Measurements from ENCODE around the gene MOB2.

The MOB2 gene

GRCh38 chr11:1503708-1504104 is 17.1 kb upstream of the MOB2 start:
- no peak for DNase-seq (ENCODE audit: low read depth in 2 of 2)

- no peak for DNase-seq (ENCODE audit: low read depth in 2 of 2)
Observed at GRCh38 chr11:1502954-1503707, 16.6 kb upstream of the MOB2 start.

- DNase-seq (ENCODE audit: low read depth in 2 of 2), result no peak
Observed at GRCh38 chr11:1502168-1502953, 15.8 kb upstream of the MOB2 start.

DNA sequence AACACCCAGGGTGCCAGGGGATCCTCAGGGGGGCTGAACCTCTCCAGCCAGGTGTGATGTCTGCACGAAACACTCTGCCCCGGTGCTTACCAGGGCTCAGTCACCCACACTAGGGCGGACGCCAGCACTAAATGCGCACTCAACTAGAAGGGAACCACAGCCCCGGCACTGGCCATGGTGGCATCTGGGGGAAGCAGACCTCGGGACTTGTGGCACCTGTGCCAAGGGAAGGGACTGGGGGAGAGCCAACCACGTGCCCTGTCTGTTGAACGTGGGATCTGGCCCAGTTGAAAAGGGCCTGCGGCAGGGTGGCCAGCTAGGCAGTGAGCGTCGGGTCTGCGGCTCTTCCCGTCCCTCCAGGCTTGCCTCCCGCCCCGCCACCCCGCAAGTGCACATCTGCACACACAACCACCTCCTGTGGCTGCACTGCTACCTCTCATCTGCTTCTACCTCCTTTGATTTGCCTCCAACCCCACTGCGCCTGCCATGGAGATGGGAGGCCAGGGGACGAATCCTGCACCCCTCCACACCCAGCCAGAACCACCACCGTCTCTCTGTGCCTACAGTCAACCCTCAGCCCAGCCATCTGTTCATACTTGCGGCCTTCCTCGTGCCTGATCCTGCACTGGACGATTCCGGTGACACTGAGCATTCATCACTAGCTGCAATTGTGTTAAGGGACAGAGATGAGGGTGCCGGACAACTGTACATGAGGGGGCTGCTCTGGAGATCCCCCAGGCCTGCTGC is 15.0 kb upstream of the MOB2 start:
- no peak for DNase-seq (ENCODE audit: low read depth in 2 of 2)

- no peak for DNase-seq (ENCODE audit: low read depth in 2 of 2)
Observed at GRCh38 chr11:1500466-1501420, 14.2 kb upstream of the MOB2 start.

DNA sequence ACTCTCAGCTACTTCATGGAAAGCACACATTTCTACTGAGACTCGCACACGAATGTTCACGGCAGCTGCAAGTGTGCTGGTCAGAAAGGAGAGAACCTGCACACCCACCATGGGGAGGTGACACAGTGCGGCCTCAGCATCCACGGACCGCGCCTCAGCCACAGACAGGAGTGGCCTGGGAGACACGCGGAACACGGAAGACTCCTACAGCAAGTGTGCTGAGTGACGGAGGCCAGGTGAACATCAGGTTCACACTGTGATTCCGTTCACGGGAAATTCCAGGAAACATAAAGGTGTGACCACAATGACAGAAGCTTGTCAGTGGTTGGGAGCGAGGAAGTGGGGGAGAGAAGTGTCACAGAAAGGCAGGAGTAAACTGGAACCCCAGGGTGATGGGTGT is 13.3 kb upstream of the MOB2 start:
- no peak for DNase-seq (ENCODE audit: low read depth in 2 of 2)

GRCh38 chr11:1499261-1499890 is 12.8 kb upstream of the MOB2 start:
- no peak for DNase-seq (ENCODE audit: low read depth in 2 of 2)

- no peak for DNase-seq (ENCODE audit: low read depth in 2 of 2)
Observed at GRCh38 chr11:1498262-1498661, 11.7 kb upstream of the MOB2 start.

- no peak for DNase-seq (ENCODE audit: low read depth in 2 of 2)
Observed at GRCh38 chr11:1497600-1497999, 11.0 kb upstream of the MOB2 start.

DNA sequence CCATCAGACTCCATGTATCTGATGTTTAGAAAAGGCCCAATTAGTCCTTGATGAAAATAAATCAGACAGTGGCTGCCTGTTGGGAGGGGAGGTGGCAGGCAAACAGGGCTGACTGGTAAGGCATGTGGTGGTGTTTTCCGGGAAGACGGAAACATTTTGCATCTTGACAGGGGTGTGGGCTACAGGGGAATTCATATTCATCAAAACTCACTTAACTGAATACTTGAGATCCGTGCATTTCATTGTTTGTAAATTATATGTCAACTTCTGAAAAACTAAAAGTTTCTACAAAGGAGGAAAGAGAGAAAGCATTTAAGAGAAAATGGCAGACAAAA is 10.1 kb upstream of the MOB2 start:
- no peak for DNase-seq (ENCODE audit: low read depth in 2 of 2)

DNA sequence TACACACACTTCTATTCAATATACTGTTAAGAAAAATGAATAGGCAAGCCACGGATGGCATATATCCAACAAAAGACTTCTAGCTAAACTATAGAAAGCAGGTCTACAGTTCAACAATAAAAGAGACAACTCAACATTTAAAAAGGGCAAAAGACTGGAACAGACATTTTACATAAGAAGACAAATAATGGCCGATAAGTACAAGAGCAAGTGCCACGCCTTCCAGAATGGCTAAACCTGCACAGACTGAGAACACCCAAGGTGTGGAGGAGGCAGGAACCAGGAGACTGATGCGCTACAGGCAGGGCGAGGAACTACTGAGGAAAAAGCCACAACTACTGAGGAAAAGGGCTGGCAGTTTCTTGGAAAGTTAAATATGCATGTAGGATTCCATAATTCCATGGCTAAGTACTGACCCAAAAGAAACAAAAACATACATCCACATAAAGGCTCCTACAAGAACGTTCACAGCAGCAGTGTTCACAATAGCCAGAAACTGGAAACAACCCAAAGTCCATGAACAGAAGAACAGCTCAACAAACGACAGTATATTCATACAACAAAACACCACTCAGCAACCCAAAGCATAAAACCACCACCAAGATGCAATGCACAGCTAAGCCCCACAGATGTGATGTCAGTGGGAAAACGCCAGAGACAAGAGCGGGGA is 9.6 kb upstream of the MOB2 start:
- DNase-seq (ENCODE audit: low read depth in 2 of 2), result no peak

DNA sequence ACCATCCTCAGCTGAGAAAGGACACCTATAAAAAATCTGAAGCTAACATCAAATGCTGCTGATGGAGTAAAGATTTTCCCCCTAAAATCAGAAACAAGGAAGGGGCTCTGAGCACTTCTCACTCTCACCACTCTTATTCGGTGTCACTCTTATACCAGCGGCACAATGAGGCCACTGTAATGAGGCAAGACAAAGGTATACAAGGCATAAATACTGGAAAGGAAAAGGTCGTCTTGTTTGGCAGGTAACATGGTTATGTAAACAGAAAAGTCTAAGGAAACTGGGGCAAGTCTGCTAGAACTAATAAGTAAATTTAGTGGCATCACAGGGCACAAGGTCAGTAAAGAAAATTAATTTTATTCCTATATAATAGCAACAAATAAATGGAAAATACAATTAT is 8.1 kb upstream of the MOB2 start:
- DNase-seq (ENCODE audit: low read depth in 2 of 2), result no peak

- DNase-seq (ENCODE audit: low read depth in 2 of 2), result no peak
Observed at GRCh38 chr11:1493650-1494244, 7.2 kb upstream of the MOB2 start.

DNA sequence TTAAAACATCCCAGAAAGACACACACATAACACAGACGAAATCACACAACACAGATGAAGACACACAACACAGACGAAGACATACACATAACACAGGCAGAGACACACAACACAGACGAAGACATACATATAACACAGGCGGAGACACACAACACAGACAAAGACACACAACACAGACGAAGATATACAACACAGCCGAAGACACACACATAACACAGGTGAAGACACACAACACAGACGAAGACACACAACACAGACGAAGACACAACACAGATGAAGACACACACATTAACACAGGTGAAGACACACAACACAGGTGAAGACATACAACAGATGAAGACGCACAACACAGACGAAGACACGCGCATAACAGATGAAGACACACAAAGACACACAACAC is 4.8 kb upstream of the MOB2 start:
- no peak for DNase-seq (ENCODE audit: low read depth in 2 of 2)

DNA sequence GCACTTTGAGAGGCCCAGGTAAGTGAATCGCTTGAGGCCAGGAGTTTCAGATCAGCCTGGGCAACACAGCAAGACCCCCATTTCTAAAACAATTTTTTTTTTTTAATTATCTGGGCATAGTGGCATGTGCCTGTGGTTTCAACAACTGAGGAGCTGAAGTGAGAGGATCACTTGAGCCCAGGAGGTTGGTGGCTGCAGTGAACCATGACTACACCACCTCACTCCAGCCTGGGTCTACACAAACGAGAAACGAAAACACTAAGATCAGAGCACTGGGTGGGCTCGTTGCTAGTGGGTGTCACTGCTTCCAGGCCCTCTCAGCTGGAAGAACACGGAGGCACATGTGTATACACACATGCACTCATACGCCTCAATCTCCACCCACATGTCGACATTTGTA is 4.1 kb upstream of the MOB2 start:
- no peak for DNase-seq (ENCODE audit: low read depth in 2 of 2)

DNA sequence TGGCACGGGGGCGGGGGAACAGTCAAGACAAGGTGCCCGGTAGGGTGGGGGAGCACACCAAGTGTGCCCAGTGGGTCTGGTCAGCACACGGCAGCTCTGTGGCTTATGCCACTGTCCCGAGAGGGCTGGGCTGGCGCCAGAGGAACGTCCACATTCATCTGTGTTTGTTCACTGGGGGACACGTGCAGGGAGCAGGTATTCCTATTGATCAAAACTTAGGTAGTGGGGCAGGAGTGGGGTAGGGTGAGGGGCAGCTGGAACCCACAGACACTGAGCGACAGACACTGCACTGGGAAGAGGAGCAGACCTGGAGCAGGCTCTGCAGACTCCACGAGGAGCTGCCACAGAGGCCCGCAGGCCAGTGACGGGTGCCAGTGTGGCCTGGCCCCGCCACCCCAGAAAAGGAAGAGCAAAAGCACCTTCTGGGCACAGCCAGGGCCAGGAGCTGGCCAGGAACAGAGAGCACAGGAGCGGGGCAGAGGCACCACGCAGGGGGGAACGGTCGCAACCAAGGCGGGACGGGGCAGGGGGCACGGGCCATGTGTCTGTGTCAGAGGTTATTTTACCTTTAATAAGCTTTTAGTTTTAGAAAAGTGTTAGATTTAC is 2.1 kb upstream of the MOB2 start:
- no peak for DNase-seq (ENCODE audit: low read depth in 2 of 2)

DNA sequence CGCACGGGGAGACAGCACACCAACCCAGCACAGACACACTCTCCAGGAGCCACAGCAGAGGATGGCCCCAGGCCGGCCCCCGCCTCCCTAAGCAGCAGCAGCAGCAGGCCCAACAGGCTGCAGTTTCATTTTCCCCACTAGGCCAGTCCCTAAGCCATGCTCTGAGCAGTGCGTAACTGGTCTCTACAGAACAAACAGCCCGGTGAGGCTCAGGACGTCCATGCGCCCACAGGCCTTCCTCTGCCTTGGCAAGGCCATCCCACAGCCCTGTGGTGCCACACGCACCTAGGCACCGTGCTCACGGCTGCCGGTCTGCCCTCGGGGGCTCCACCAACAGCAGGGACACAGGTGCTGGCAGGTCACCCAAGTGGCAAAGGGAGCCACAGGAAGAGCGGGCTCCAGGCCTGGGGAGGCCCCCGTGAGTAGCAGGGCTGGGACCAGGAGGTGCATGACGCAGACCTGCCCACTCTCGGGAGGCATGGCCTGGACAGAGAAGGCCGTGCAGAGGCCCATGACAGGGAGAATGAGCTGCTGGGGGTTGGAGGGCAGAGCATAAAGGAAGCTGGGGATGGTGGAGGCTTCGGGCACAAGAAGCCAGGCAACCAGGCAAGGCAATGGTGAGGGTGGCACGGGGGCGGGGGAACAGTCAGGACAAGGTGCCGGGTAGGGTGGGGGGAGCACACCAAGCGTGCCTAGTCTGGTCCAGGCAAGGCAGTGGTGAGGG is 1.4 kb upstream of the MOB2 start:
- DNase-seq (ENCODE audit: low read depth in 2 of 2), result no peak

DNA sequence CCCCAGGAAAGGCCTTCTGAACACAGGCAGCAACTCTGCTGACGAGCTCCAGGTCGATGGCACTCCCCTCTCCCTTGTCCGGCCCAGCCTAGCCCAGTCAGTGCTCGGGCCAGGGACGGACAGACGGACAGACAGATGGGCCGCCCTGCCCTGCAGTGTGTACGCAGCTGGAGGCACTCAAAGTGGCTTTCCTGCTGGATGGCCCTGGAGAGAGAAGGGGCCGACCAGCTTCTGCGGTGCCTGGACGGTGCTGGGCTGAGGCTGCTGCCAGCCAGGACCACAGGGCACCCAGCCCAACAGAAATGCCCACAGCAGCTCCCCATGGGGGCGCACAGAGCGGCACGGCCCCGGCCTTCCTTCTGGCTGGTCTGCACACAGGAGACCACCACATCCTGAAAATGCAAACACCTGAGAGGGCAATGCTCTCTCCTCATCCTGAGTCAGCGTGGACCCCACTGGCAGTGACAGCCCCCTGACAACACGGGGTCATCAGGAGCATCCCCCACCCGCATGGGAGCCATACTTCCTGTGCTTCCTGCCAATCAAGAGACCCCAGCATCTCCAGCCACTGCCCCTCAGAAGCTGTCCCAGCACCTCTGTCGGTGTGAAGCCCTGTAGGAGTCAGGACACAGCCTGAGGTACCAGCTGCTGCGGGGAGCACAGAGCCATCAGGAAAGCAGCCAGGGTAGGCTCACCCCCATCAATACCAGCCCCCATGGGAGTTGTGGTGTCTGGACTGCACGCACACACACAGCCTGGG is 692 bp upstream of the MOB2 start:
- no peak for DNase-seq (ENCODE audit: low read depth in 2 of 2)
